Caco-2 (cell line): ENCODE measurements around the gene NFKBIE. TPM values are rescaled to one million over a fixed set of nuclear protein-coding genes. Genes with fewer than 3 reads are reported as not detected.

Source experiments
- BruUV-seq: library from RNA; stranded (reverse); fragments of 400-500 nt; replicated peaks from 2 replicates; lab custom pipeline; 2021; lab: Mats Ljungman, UMichigan
- CTCF ChIA-PET: fragments of 300-600 bp; sonication (Branson Sonifier 250); formaldehyde crosslinking; loops from one replicate; lab custom pipeline; 2022; ENCODE audit warnings: antibody characterized with exemption; lab: Charles Lee
- POLR2A ChIA-PET: fragments of 300-600 bp; sonication (Branson Sonifier 250); formaldehyde crosslinking; loops from one replicate; lab custom pipeline; 2022; ENCODE audit warnings: antibody characterized with exemption; lab: Charles Lee
- DNase-seq, 2 experiments: peaks; one replicate each; pipeline versions ENCODE4 v3.0.0 to v3.0.0-alpha.2; 2020 to 2022
- H3K27me3 ChIP-seq: replicated peaks from 2 replicates; pipeline ENCODE4 v1.6.0; 2011; ENCODE audit warnings: low read length; ENCODE audit not compliant: control insufficient read depth, insufficient read depth
- H3K36me3 ChIP-seq: 2 replicates; pipeline ENCODE4 v1.5.1; 2011; ENCODE audit warnings: low read length; ENCODE audit not compliant: control insufficient read depth, insufficient read depth
- H3K4me1 ChIP-seq: fragments of 250-450 bp; sonication (Bioruptor Pico); 2 replicates; pipeline ENCODE4 v1.5.1; 2020; ENCODE audit warnings: mild to moderate bottlenecking
- H3K4me3 ChIP-seq: 2 replicates; pipeline ENCODE4 v1.5.1; 2011; ENCODE audit warnings: low read depth, mild to moderate bottlenecking, control low read depth, low read length
- H3K9me3 ChIP-seq: fragments of 250-450 bp; sonication (Bioruptor Pico); 2 replicates; pipeline ENCODE4 v1.5.1; 2020; ENCODE audit warnings: mild to moderate bottlenecking, moderate library complexity
- H3K27ac Mint-ChIP-seq: one replicate; pipeline ENCODE4 v1.8.0; 2022; ENCODE audit warnings: mixed read lengths; ENCODE audit not compliant: unreplicated experiment
- H3K27me3 Mint-ChIP-seq: one replicate; pipeline ENCODE4 v1.8.0; 2022; ENCODE audit warnings: mixed read lengths; ENCODE audit not compliant: insufficient read depth, unreplicated experiment
- H3K36me3 Mint-ChIP-seq: one replicate; pipeline ENCODE4 v1.8.0; 2022; ENCODE audit warnings: mild to moderate bottlenecking, mixed read lengths; ENCODE audit not compliant: insufficient read depth, unreplicated experiment
- H3K4me1 Mint-ChIP-seq: one replicate; pipeline ENCODE4 v1.8.0; 2022; ENCODE audit warnings: low read depth, mixed read lengths; ENCODE audit not compliant: unreplicated experiment
- H3K4me3 Mint-ChIP-seq: one replicate; pipeline ENCODE4 v1.8.0; 2022; ENCODE audit warnings: mild to moderate bottlenecking, moderate library complexity, mixed read lengths; ENCODE audit not compliant: unreplicated experiment
- H3K9me3 Mint-ChIP-seq: one replicate; pipeline ENCODE4 v1.8.0; 2022; ENCODE audit warnings: mixed read lengths; ENCODE audit not compliant: unreplicated experiment
- intact Hi-C: fragments of 100-400 bp; cut with micrococcal nuclease; formaldehyde crosslinking; loops from one replicate; pipeline ENCODE4 v1.10.0; 2022; ENCODE audit not compliant: unreplicated experiment
- total RNA-seq: library from RNA; stranded (reverse); gene quantifications from 2 replicates; pipeline ENCODE4 v1.2.3, GENCODE V29; 2022
- TF ChIP-seq, protein P1 (sequence below), 2 experiments: fragments of 200-600 bp in 1 of 2; IDR thresholded peaks; 1 replicate in 1 of 2; 2 replicates in 1 of 2; pipeline versions ENCODE4 v1.5.1 to v1.8.0; 2011 to 2022; ENCODE audit warnings: antibody characterized with exemption in 1 of 2, control low read depth in 1 of 2, inconsistent platforms in 1 of 2, low read depth in 1 of 2, low read length in 1 of 2, mild to moderate bottlenecking in 1 of 2, moderate library complexity in 1 of 2; ENCODE audit not compliant: insufficient read depth in 1 of 2, severe bottlenecking in 1 of 2, unreplicated experiment in 1 of 2

The NFKBIE gene
- total RNA-seq, 1 experiment from 2014 or later = 8.4 TPM

DNA sequence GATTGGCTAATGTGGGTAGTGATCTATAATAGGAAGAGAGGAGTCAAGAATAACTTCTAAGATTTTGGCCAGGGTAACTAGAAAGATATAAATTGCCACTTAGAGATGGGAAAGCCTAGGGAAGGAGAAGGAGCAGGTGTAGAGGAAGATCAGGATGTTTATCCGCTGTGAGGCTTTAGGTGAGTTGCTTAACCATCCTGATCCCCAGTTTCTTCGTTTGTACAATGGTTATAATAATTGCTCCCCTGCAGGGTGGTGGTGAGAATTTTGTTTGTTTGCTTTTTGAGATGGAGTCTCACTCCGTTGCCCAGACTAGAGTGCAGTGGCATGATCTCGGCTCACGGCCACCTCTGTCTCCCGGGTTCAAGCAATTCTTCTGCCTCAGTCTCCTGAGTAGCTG is 51.0 kb downstream of the NFKBIE start:
- no peak overlapping the region for H3K4me3 ChIP-seq
- BruUV-seq = no TSS peak
- TF ChIP-seq, protein P1, sequence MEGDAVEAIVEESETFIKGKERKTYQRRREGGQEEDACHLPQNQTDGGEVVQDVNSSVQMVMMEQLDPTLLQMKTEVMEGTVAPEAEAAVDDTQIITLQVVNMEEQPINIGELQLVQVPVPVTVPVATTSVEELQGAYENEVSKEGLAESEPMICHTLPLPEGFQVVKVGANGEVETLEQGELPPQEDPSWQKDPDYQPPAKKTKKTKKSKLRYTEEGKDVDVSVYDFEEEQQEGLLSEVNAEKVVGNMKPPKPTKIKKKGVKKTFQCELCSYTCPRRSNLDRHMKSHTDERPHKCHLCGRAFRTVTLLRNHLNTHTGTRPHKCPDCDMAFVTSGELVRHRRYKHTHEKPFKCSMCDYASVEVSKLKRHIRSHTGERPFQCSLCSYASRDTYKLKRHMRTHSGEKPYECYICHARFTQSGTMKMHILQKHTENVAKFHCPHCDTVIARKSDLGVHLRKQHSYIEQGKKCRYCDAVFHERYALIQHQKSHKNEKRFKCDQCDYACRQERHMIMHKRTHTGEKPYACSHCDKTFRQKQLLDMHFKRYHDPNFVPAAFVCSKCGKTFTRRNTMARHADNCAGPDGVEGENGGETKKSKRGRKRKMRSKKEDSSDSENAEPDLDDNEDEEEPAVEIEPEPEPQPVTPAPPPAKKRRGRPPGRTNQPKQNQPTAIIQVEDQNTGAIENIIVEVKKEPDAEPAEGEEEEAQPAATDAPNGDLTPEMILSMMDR (IDR thresholded peaks at IDR 0.05; ENCODE audit: insufficient read depth in 1 of 2, low read depth in 1 of 2, low read length in 1 of 2, severe bottlenecking in 1 of 2, unreplicated experiment in 1 of 2) = no peak
- no peaks in the 10 kb centered on the region for H3K9me3 Mint-ChIP-seq
- no peaks in the 10 kb centered on the region for H3K27me3 ChIP-seq
- H3K27ac Mint-ChIP-seq = no peak overlapping the region
- H3K36me3 ChIP-seq = no peaks in the 10 kb centered on the region
- H3K4me3 Mint-ChIP-seq = no peak overlapping the region
- peaks cover 1% of the 10 kb centered on the region for H3K36me3 Mint-ChIP-seq
- no peaks in the 10 kb centered on the region for H3K27me3 Mint-ChIP-seq
- intact Hi-C loops = no loop called here
- CTCF ChIA-PET = no interaction called here
- H3K4me1 Mint-ChIP-seq = peaks cover 9% of the 10 kb centered on the region
- H3K4me1 ChIP-seq = peaks cover 13% of the 10 kb centered on the region
- DNase-seq = no peak
- no peaks in the 10 kb centered on the region for H3K9me3 ChIP-seq
- POLR2A ChIA-PET = no interaction called here

DNA sequence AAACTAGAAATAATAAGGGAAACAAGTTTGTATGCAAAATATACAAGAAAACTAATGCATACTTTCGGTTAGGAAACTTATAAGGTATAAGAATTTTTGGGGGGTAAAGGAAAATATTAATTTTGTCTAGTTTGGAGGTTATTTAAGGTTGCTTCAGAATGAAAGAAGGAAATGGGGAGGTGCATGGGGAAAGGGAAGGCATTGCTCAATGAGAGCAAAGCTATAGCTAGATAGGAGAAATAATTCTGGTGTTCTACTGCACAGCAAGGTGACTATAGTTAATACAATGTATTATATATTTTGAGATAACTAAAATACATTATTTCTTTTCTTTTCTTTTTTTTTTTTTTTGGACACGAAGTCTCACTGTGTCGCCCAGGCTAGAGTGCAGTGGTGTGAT is 54.1 kb downstream of the NFKBIE start:
- no peak overlapping the region for H3K27ac Mint-ChIP-seq
- BruUV-seq = no TSS peak
- ChIA-PET CTCF (no interaction called here), POLR2A (no interaction called here)
- H3K4me3 ChIP-seq = no peak overlapping the region
- no peaks in the 10 kb centered on the region for H3K9me3 Mint-ChIP-seq
- H3K27me3 Mint-ChIP-seq = no peaks in the 10 kb centered on the region
- no peak overlapping the region for H3K4me3 Mint-ChIP-seq
- peaks cover 6% of the 10 kb centered on the region; the same call in 1 of the 2 replicates for H3K4me1 ChIP-seq
- H3K36me3 ChIP-seq = no peaks in the 10 kb centered on the region
- no peak for DNase-seq
- H3K27me3 ChIP-seq = no peaks in the 10 kb centered on the region
- H3K36me3 Mint-ChIP-seq = no peaks in the 10 kb centered on the region
- no peaks in the 10 kb centered on the region for H3K9me3 ChIP-seq
- TF ChIP-seq, protein P1 (IDR thresholded peaks at IDR 0.05; ENCODE audit: insufficient read depth in 1 of 2, low read depth in 1 of 2, low read length in 1 of 2, severe bottlenecking in 1 of 2, unreplicated experiment in 1 of 2) = no peak
- H3K4me1 Mint-ChIP-seq = peaks cover 16% of the 10 kb centered on the region
- intact Hi-C loops = no loop called here

Other genes starting within 250 kb of the NFKBIE start
- 87.6 and 92.2 TPM in 2 replicates for gene MRPL14, start 138.1 kb downstream of the NFKBIE start, total RNA-seq
- gene TMEM63B, start 138.0 kb downstream of the NFKBIE start, total RNA-seq = 28.2 and 28.4 TPM in 2 replicates
- not detected in 2 replicates for gene CAPN11, start 106.7 kb downstream of the NFKBIE start, total RNA-seq
- not detected in 2 replicates for gene MYMX, start 48.6 kb downstream of the NFKBIE start, total RNA-seq
- gene SLC29A1, start 42.0 kb downstream of the NFKBIE start, total RNA-seq = 80.7 and 81.3 TPM in 2 replicates
- 967 and 1,046 TPM in 2 replicates for gene HSP90AB1, start 18.4 kb downstream of the NFKBIE start, total RNA-seq
- 44.6 and 44.8 TPM in 2 replicates for gene SLC35B2, start 8.0 kb downstream of the NFKBIE start, total RNA-seq
- gene TMEM151B, start 4.9 kb upstream of the NFKBIE start, total RNA-seq = not detected in 2 replicates
- 18.8 and 20.5 TPM in 2 replicates for gene AARS2, start 47.8 kb upstream of the NFKBIE start, total RNA-seq
- gene SPATS1, start 77.1 kb upstream of the NFKBIE start, total RNA-seq = not detected in 2 replicates
- 23.4 and 23.8 TPM in 2 replicates for gene CDC5L, start 122.2 kb upstream of the NFKBIE start, total RNA-seq